NT2/D1 (cell line): ENCODE data around the gene MYBPH.

Experiments used
- SUZ12 ChIP-seq: IDR thresholded peaks from 2 replicates; pipeline ENCODE4 v1.6.1; 2011; ENCODE audit not compliant: insufficient read length, insufficient read depth; ENCODE audit errors: extremely low read depth
- YY1 ChIP-seq: IDR thresholded peaks from 2 replicates; pipeline ENCODE4 v1.6.1; 2011; ENCODE audit not compliant: insufficient read length, insufficient read depth
- ZNF274 ChIP-seq: IDR thresholded peaks from 2 replicates; pipeline ENCODE4 v1.6.1; 2011; ENCODE audit warnings: mild to moderate bottlenecking, low read depth, low read length

DNA sequence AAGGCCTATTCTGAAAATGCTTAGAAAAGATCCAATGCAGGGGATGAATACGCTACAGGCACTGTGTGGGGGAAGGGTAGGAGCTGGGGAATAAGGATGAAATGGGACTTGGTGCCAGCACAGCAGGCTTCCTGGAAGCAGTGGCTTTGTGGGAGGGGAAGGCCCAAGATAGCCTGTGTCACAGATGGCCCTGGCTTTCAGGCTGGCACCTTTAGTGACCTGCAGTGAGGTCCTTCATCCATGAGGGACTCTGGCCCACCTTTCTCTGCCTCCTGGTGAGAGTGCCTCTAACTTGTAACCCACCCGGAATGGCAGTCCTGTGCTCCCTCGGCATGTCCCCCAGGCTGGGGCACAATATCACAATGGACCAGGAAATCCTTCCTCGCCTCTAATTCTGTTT lies 10.0 kb upstream of the MYBPH start:
- TF ChIP-seq YY1 (no peak), ZNF274 (no peak), SUZ12 (no peak)
